IPS DF 4.7 (cell line): ENCODE results near the gene CROCC2.

Source experiments
- DNase-seq: peaks from one replicate; pipeline ENCODE4 v3.0.0-alpha.2; 2013; ENCODE audit warnings: low spot score; ENCODE audit errors: extremely low read depth

CROCC2 gene

GRCh38 chr2:241035818-241036396 lies 129.8 kb downstream of the CROCC2 start:
- DNase-seq: no peak

GRCh38 chr2:241036397-241036963 lies 130.3 kb downstream of the CROCC2 start:
- DNase-seq: no peak

- no peak for DNase-seq
Observed at GRCh38 chr2:241036964-241037421, 130.9 kb downstream of the CROCC2 start.

- no peak for DNase-seq
Observed at GRCh38 chr2:241037498-241037897, 131.4 kb downstream of the CROCC2 start.

GRCh38 chr2:241038374-241039180 lies 132.4 kb downstream of the CROCC2 start:
- DNase-seq: no peak

GRCh38 chr2:241039416-241039815 lies 133.3 kb downstream of the CROCC2 start:
- DNase-seq: no peak

GRCh38 chr2:241040081-241040803 lies 134.1 kb downstream of the CROCC2 start:
- DNase-seq: no peak

GRCh38 chr2:241041589-241042158 lies 135.5 kb downstream of the CROCC2 start:
- no peak for DNase-seq
